Skin epidermis (tissue), 12 donors: ENCODE measurements around the gene PIGS.
A peak's percentile ranks its signal among the peaks of the same experiment; 100 is the strongest.

ENCODE experiments used
- H3K27ac ChIP-seq, 21 experiments: fragments of 200-600 bp; sonication (generic) in 11 of 21; one replicate each; pipeline ENCODE4 v1.5.0; 2020; ENCODE audit warnings: mild to moderate bottlenecking in 3 of 21, inconsistent platforms in 2 of 21, moderate library complexity in 2 of 21
- H3K4me3 ChIP-seq, 7 experiments: fragments of 200-600 bp; sonication (generic) in 2 of 7; one replicate each; pipeline ENCODE4 v1.5.0; 2020; ENCODE audit warnings: inconsistent platforms in 2 of 7, mild to moderate bottlenecking in 2 of 7, moderate library complexity in 1 of 7

Gene PIGS

GRCh38 chr17:28518132-28518531, 53.2 kb downstream of the PIGS start:
- no peak overlapping the region for H3K27ac ChIP-seq
- no peak overlapping the region for H3K4me3 ChIP-seq

- no peak overlapping the region for H3K4me3 ChIP-seq
- H3K27ac ChIP-seq = no peak overlapping the region
These were observed 55.8 kb downstream of the PIGS start for GRCh38 chr17:28515518-28515917.

- H3K4me3 ChIP-seq = no peak overlapping the region
- H3K27ac ChIP-seq = peak overlapping the region in 3 of 21 experiments; percentile 12 to 60 (median 56)
These were observed 56.7 kb downstream of the PIGS start for GRCh38 chr17:28514561-28515002.

- H3K27ac ChIP-seq = peak overlapping the region in 3 of 21 experiments; percentile 17 to 60 (median 56)
These were observed 57.8 kb downstream of the PIGS start for GRCh38 chr17:28513476-28513875.

GRCh38 chr17:28511858-28512461, 59.4 kb downstream of the PIGS start:
- no peak overlapping the region for H3K4me3 ChIP-seq
- no peak overlapping the region for H3K27ac ChIP-seq

More at GRCh38 chr17:28513476-28513875, 57.8 kb downstream of the PIGS start:
- no peak overlapping the region for H3K4me3 ChIP-seq

GRCh38 chr17:28509789-28510188, 61.5 kb downstream of the PIGS start:
- no peak overlapping the region for H3K4me3 ChIP-seq
- no peak overlapping the region for H3K27ac ChIP-seq

GRCh38 chr17:28508211-28508724, 63.1 kb downstream of the PIGS start:
- Histone ChIP-seq H3K4me3 (peak overlapping the region in 3 of 7 experiments; percentile 11 to 42 (median 34)), H3K27ac (peak overlapping the region in 18 of 21 experiments; percentile 14 to 86 (median 60))

- peak overlapping the region in 18 of 21 experiments; percentile 14 to 86 (median 65) for H3K27ac ChIP-seq
- H3K4me3 ChIP-seq = peak overlapping the region; percentile 13 to 42 (median 23)
These were observed 63.6 kb downstream of the PIGS start for GRCh38 chr17:28507567-28508203.

- H3K4me3 ChIP-seq = peak overlapping the region; percentile 13 to 42 (median 23)
- peak overlapping the region in 18 of 21 experiments; percentile 17 to 86 (median 66) for H3K27ac ChIP-seq
These were observed 64.4 kb downstream of the PIGS start for GRCh38 chr17:28506763-28507487.

- H3K27ac ChIP-seq = peak within 1 kb of the TSS in 19 of 21 experiments; percentile 17 to 86 (median 65)
- peak within 1 kb of the TSS; percentile 13 to 42 (median 23) for H3K4me3 ChIP-seq
These were observed 65.2 kb downstream of the PIGS start, which contains the start of gene FOXN1 for GRCh38 chr17:28505986-28506665. FOXN1 (plus strand) TSS chr17:28506348; CDS start chr17:28523970, 17,622 bp downstream.

- Histone ChIP-seq H3K27ac (no peak overlapping the region), H3K4me3 (no peak overlapping the region)
These were observed 67.9 kb downstream of the PIGS start for GRCh38 chr17:28503420-28503819.
